H1 (cell line): ENCODE measurements around the gene EEF1A2. TPM values are rescaled to one million over a fixed set of nuclear protein-coding genes. Genes with fewer than 3 reads are reported as not detected.

Experiments
- CTCF ChIA-PET: fragments of 300-600 bp; sonication (Branson Sonifier 250); formaldehyde crosslinking; loops from one replicate; lab custom pipeline; 2021; ENCODE audit not compliant: partially characterized antibody; lab: Charles Lee
- POLR2A ChIA-PET: fragments of 300-600 bp; sonication (Branson Sonifier 250); formaldehyde crosslinking; loops from one replicate; lab custom pipeline; 2021; ENCODE audit warnings: inconsistent platforms; ENCODE audit not compliant: partially characterized antibody; lab: Charles Lee
- DNase-seq, 2 experiments: peaks; one replicate each; pipeline versions ENCODE4 v3.0.0 to v3.0.0-alpha.2; 2010 to 2022; ENCODE audit warnings: low spot score in 2 of 2, low read depth in 1 of 2, mixed read lengths in 1 of 2
- FAIRE-seq: peaks from 2 replicates; lab custom pipeline; 2011; peaks lifted over from hg19 to GRCh38; lab: Jason Lieb, UNC
- H2AFZ ChIP-seq: 2 replicates; pipeline ENCODE4 v1.8.1; 2012; ENCODE audit warnings: low read length, inconsistent platforms
- H2AK5ac ChIP-seq: 2 replicates; pipeline ENCODE4 v1.6.1; 2013; ENCODE audit warnings: low read depth, low read length
- H2BK120ac ChIP-seq: replicated peaks from 2 replicates; pipeline ENCODE3; 2013; ENCODE audit warnings: low read depth, low read length, inconsistent platforms
- H2BK12ac ChIP-seq: 2 replicates; pipeline ENCODE4 v1.6.1; 2013; ENCODE audit warnings: low read depth, low read length
- H2BK15ac ChIP-seq: 2 replicates; pipeline ENCODE4 v1.6.1; 2013; ENCODE audit warnings: low read length
- H2BK20ac ChIP-seq: 2 replicates; pipeline ENCODE4 v1.6.1; 2013; ENCODE audit warnings: low read length
- H2BK5ac ChIP-seq: 2 replicates; pipeline ENCODE4 v1.6.1; 2013; ENCODE audit warnings: low read depth, low read length
- H3K14ac ChIP-seq: 2 replicates; pipeline ENCODE4 v1.6.1; 2013; ENCODE audit warnings: inconsistent platforms; ENCODE audit not compliant: insufficient read length
- H3K18ac ChIP-seq: 2 replicates; pipeline ENCODE4 v1.6.1; 2013; ENCODE audit warnings: low read length; ENCODE audit errors: extremely low read depth
- H3K23ac ChIP-seq: 2 replicates; pipeline ENCODE4 v1.6.1; 2013; ENCODE audit warnings: inconsistent platforms; ENCODE audit not compliant: insufficient read length
- H3K23me2 ChIP-seq: 2 replicates; pipeline ENCODE4 v1.6.1; 2013; ENCODE audit warnings: low read depth, low read length
- H3K27ac ChIP-seq: 2 replicates; pipeline ENCODE4 v1.6.1; 2011; ENCODE audit warnings: low read depth, low read length, inconsistent platforms
- H3K27me3 ChIP-seq, 4 experiments: replicated peaks in 1 of 4; 1 replicate in 1 of 4; 2 replicates in 3 of 4; pipeline versions ENCODE4 v1.6.1 to v1.8.1; 2011 to 2013; ENCODE audit warnings: low read length in 3 of 4, mild to moderate bottlenecking in 3 of 4, inconsistent platforms in 2 of 4, mixed read lengths in 2 of 4, moderate library complexity in 1 of 4; ENCODE audit not compliant: control insufficient read depth in 3 of 4, insufficient read depth in 3 of 4; ENCODE audit errors: extremely low read depth in 1 of 4
- H3K36me3 ChIP-seq, 4 experiments: 2 replicates each; pipeline versions ENCODE4 v1.6.1 to v1.8.1; 2011 to 2013; ENCODE audit warnings: mild to moderate bottlenecking in 4 of 4, low read length in 3 of 4, moderate library complexity in 2 of 4, control low read depth in 1 of 4, inconsistent platforms in 1 of 4; ENCODE audit not compliant: insufficient read depth in 4 of 4, control insufficient read depth in 2 of 4
- H3K4ac ChIP-seq: replicated peaks from 2 replicates; pipeline ENCODE3; 2013; ENCODE audit warnings: low read length, low read depth, mixed read lengths, inconsistent platforms; ENCODE audit not compliant: insufficient read length
- H3K4me1 ChIP-seq, 4 experiments: replicated peaks in 1 of 4; 1 replicate in 1 of 4; 2 replicates in 3 of 4; pipeline versions ENCODE4 v1.6.1 to v1.8.1; 2011 to 2013; ENCODE audit warnings: low read length in 3 of 4, inconsistent platforms in 2 of 4, mixed read lengths in 1 of 4; ENCODE audit not compliant: insufficient read depth in 4 of 4, control insufficient read depth in 3 of 4
- H3K4me2 ChIP-seq, 2 experiments: 2 replicates each; pipeline versions ENCODE4 v1.6.1 to v1.8.1; 2011 to 2013; ENCODE audit warnings: low read depth in 2 of 2, low read length in 2 of 2, control low read depth in 1 of 2, inconsistent platforms in 1 of 2, mild to moderate bottlenecking in 1 of 2; ENCODE audit not compliant: insufficient read depth in 1 of 2
- H3K4me3 ChIP-seq, 4 experiments: fragments of 200-600, 300-600 bp in 1 of 4; sonication (generic), shearing (Covaris generic), sonication (Bioruptor Twin) in 1 of 4; 2 replicates each; pipeline versions ENCODE4 v1.5.1 to v1.8.1; 2011 to 2016; ENCODE audit warnings: low read length in 4 of 4, low read depth in 3 of 4, control low read depth in 2 of 4, inconsistent platforms in 2 of 4, mild to moderate bottlenecking in 2 of 4, mixed read lengths in 1 of 4, moderate library complexity in 1 of 4; ENCODE audit not compliant: insufficient read depth in 2 of 4; ENCODE audit errors: extremely low read depth in 1 of 4
- H3K56ac ChIP-seq: replicated peaks from 2 replicates; pipeline ENCODE3; 2013; ENCODE audit warnings: low read depth, mild to moderate bottlenecking, mixed read lengths, low read length, inconsistent platforms; ENCODE audit not compliant: insufficient read length
- H3K79me1 ChIP-seq: 2 replicates; pipeline ENCODE4 v1.6.1; 2013; ENCODE audit warnings: low read depth, low read length, control low read depth
- H3K79me2 ChIP-seq, 2 experiments: 2 replicates each; pipeline versions ENCODE4 v1.6.1 to v1.8.1; 2012 to 2013; ENCODE audit warnings: low read length in 2 of 2, mild to moderate bottlenecking in 2 of 2, inconsistent platforms in 1 of 2; ENCODE audit not compliant: insufficient read depth in 2 of 2, control insufficient read depth in 1 of 2
- H3K9ac ChIP-seq, 4 experiments: replicated peaks in 1 of 4; 1 replicate in 1 of 4; 2 replicates in 3 of 4; pipeline versions ENCODE4 v1.6.1 to v1.8.1; 2011 to 2013; ENCODE audit warnings: low read depth in 3 of 4, low read length in 3 of 4, control low read depth in 2 of 4, mild to moderate bottlenecking in 2 of 4, moderate library complexity in 2 of 4, inconsistent platforms in 1 of 4; ENCODE audit errors: extremely low read depth in 1 of 4
- H3K9me3 ChIP-seq, 2 experiments: 2 replicates each; pipeline versions ENCODE4 v1.6.1 to v1.8.1; 2012 to 2013; ENCODE audit warnings: mild to moderate bottlenecking in 2 of 2, moderate library complexity in 2 of 2, control low read depth in 1 of 2, inconsistent platforms in 1 of 2, low read depth in 1 of 2, low read length in 1 of 2, mixed read lengths in 1 of 2; ENCODE audit not compliant: insufficient read depth in 2 of 2
- H4K20me1 ChIP-seq, 2 experiments: replicated peaks in 1 of 2; 2 replicates each; pipeline versions ENCODE3 to v1.8.1; 2011 to 2013; ENCODE audit warnings: inconsistent platforms in 2 of 2, low read length in 2 of 2, mild to moderate bottlenecking in 1 of 2; ENCODE audit not compliant: insufficient read depth in 2 of 2, control insufficient read depth in 1 of 2
- H4K5ac ChIP-seq: 2 replicates; pipeline ENCODE4 v1.6.1; 2013; ENCODE audit warnings: low read length, low read depth, mixed read lengths, inconsistent platforms; ENCODE audit not compliant: insufficient read length
- H4K8ac ChIP-seq: 2 replicates; pipeline ENCODE4 v1.8.0; 2013; ENCODE audit warnings: mild to moderate bottlenecking, moderate library complexity, low read length, inconsistent platforms; ENCODE audit not compliant: insufficient read depth; ENCODE audit errors: extremely low read depth
- H4K91ac ChIP-seq: replicated peaks from 2 replicates; pipeline ENCODE3; 2013; ENCODE audit warnings: low read length, mixed read lengths, inconsistent platforms; ENCODE audit not compliant: insufficient read length
- ASH2L ChIP-seq: fragments of 200-600, 300-600 bp; sonication (generic); IDR thresholded peaks from one replicate; pipeline ENCODE4 v1.7.1; 2017; ENCODE audit warnings: low read length
- BACH1 ChIP-seq: IDR thresholded peaks from 2 replicates; pipeline ENCODE4 v1.6.1; 2012; ENCODE audit warnings: low read length, improper control_type of control experiment
- POLR2AphosphoS5 ChIP-seq: IDR thresholded peaks from 2 replicates; pipeline ENCODE4 v1.6.1; 2011; ENCODE audit warnings: low read depth, low read length
- POU5F1 ChIP-seq: IDR thresholded peaks from 2 replicates; pipeline ENCODE4 v1.6.1; 2011; ENCODE audit warnings: low read depth, mild to moderate bottlenecking, low read length, moderate library complexity
- WGBS, 2 experiments: shearing (Covaris generic) in 1 of 2; methylation state at CpG; one replicate each; pipeline versions ENCODE4 v1.1.6 to v1.1.7; 2013 to 2015; ENCODE audit warnings: low lambda C conversion rate in 2 of 2, mixed read lengths in 2 of 2, inconsistent platforms in 1 of 2, low coverage in 1 of 2, missing lambda C conversion rate in 1 of 2; ENCODE audit not compliant: insufficient replicate concordance in 2 of 2, insufficient coverage in 1 of 2, insufficient read length in 1 of 2; ENCODE audit errors: extremely low coverage in 1 of 2, missing lambda C conversion rate in 1 of 2; 5-methylcytosine and 5-hydroxymethylcytosine counted together
- polyA plus RNA-seq, 7 experiments: library from polyadenylated mRNA; depleted of rRNA in 3 of 7; stranded (reverse) in 5 of 7; unstranded in 2 of 7; fragments of >200 nt in 5 of 7; fragments of 200-250 nt in 2 of 7; gene quantifications; 1 replicate in 5 of 7; 2 replicates in 1 of 7; 4 replicates in 1 of 7; pipeline versions ENCODE4 v1.2.1 to v1.2.3, GENCODE V29; 2011 to 2013; ENCODE audit warnings: missing spikeins in 2 of 7, mixed read lengths in 2 of 7
- total RNA-seq: library from RNA; stranded (reverse); fragmentation: NEBNext Ultra II Directional; extraction: Animal tissue kit (Norgen Biotek cat#: 25700); gene quantifications from 2 replicates; pipeline ENCODE4 v1.2.1, GENCODE V29; 2021

EEF1A2 gene
- total and polyA plus RNA-seq, 2 of the 8 experiments (the other 6 are each of a cell fraction or from before 2014, with no cell fraction given), result 7.4 to 25.8 TPM

DNA sequence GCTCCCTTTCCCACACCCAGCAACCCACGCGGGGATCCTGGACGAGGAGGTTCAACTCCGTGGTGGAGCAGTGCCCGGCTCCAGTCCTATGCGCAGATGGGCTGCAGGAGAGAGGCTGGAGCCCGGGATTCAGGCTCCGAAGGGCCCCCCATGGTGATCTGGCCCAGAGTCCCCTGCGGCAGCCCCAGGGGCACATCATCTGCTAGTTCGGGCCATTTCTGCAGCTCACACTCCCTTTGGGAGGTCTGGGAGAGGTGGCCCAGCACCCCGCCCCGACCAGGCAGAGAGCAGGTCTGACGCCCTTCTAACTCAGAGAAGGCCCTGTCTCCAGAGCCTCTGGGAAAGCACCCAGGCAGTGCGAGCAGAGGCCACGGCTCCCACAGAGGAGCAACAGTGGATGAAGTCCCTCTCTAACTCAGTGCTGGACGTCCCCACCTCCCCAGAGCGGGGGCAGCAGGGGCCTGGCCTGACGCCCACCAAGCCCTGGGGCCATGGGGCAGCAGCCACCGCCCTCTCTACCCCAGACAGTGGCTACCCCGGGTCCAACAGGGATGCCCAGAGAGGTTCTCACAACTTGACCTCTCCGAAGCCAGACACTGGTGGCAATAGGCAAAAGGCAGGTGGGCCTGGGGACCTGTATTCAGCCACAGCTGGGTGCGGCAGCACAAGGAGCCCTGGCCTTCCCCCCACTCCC is 29.7 kb downstream of the EEF1A2 start:
- H3K4ac ChIP-seq, result no peak overlapping the region
- no peak overlapping the region for H2BK15ac ChIP-seq
- H2AFZ ChIP-seq, result no peak overlapping the region
- peaks cover 0 to 6% (median 1%) of the 10 kb centered on the region in 4 experiments; a peak in 4 of 7 replicates for H3K27me3 ChIP-seq
- no peak overlapping the region for H2BK5ac ChIP-seq
- no peak overlapping the region for H3K14ac ChIP-seq
- DNase-seq (no peak), FAIRE-seq (no peak)
- peaks cover 0 to 21% (median 13%) of the 10 kb centered on the region in 4 experiments; a peak in 6 of 7 replicates for H3K4me1 ChIP-seq
- H4K5ac ChIP-seq, result no peak overlapping the region
- 0 out of 2 replicates have a peak overlapping the region, but pooled peaks have one; percentile 3 for H4K8ac ChIP-seq
- no peak overlapping the region for H3K18ac ChIP-seq
- H3K9me3 ChIP-seq, result no peaks in the 10 kb centered on the region
- no peak overlapping the region; a peak in 1 of 4 replicates for H3K4me2 ChIP-seq
- H3K36me3 ChIP-seq, result no peaks in the 10 kb centered on the region
- H3K79me1 ChIP-seq, result peaks cover 29% of the 10 kb centered on the region
- H4K91ac ChIP-seq, result no peak overlapping the region
- H4K20me1 ChIP-seq, result peaks cover 9 to 29% of the 10 kb centered on the region in 2 experiments
- TF ChIP-seq POU5F1 (no peak), POLR2AphosphoS5 (no peak), ASH2L (no peak), BACH1 (no peak)
- CTCF ChIA-PET, result interaction anchor here (0.7 to 3.5 kb wide), 8 partner anchors 9 to 88 kb away, joined by 3 to 12 read pairs (median 5); partner anchors contain the start of gene PTK6
- H3K23ac ChIP-seq, result no peak overlapping the region
- WGBS, 2 experiments, result 81% methylated on average over 22 of the region's 22 CpGs; no CpG with 5 or more reads in 1 of the 2 experiments
- H3K4me3 ChIP-seq, result no peak overlapping the region
- peaks cover 15 to 69% of the 10 kb centered on the region in 2 experiments; a peak in 3 of 4 replicates for H3K79me2 ChIP-seq
- no peak overlapping the region for H3K56ac ChIP-seq
- 0 out of 2 replicates have a peak overlapping the region, but pooled peaks have one; percentile 9 for H2BK12ac ChIP-seq
- H3K9ac ChIP-seq, result no peak overlapping the region
- H2AK5ac ChIP-seq, result no peak overlapping the region
- no peak overlapping the region for H2BK120ac ChIP-seq
- POLR2A ChIA-PET, result interaction anchor here (0.6 to 2.3 kb wide), 3 partner anchors 22 to 254 kb away, joined by 3 to 9 read pairs (median 4); no protein-coding TSS in a partner anchor
- peaks cover 6% of the 10 kb centered on the region; the same call in 1 of the 2 replicates for H3K23me2 ChIP-seq
- H3K27ac ChIP-seq, result no peak overlapping the region; the same call in 1 of the 2 replicates
- H2BK20ac ChIP-seq, result no peak overlapping the region
